Subcutaneous adipose tissue (tissue), 4 donors: Measurements from ENCODE around the gene ELF1. TPM values are rescaled to one million over a fixed set of nuclear protein-coding genes. Genes with fewer than 3 reads are reported as not detected.

Experiments used
- CTCF ChIP-seq: fragments of 450-650 bp; IDR thresholded peaks from one replicate; pipeline ENCODE4 v1.5.1; 2016; ENCODE audit warnings: low read depth, mild to moderate bottlenecking, control low read depth, antibody characterized with exemption, moderate library complexity
- total RNA-seq, 4 donors: library from RNA; depleted of rRNA; stranded (reverse); fragments of >200 nt; gene quantifications; one replicate each; pipeline ENCODE4 v1.1.0, GENCODE V29; 2016

Gene ELF1
- total RNA-seq, 4 donors from 2014 or later = 68.6 to 109 (median 102) TPM

- no peak for TF ChIP-seq CTCF
Measured at GRCh38 chr13:40966298-40966697, 52.8 kb downstream of the ELF1 start.

- TF ChIP-seq CTCF = no peak
Measured at GRCh38 chr13:40963927-40964326, 55.2 kb downstream of the ELF1 start.

GRCh38 chr13:40961826-40962225, 57.3 kb downstream of the ELF1 start:
- no peak for TF ChIP-seq CTCF

GRCh38 chr13:40961214-40961613, 57.9 kb downstream of the ELF1 start:
- TF ChIP-seq CTCF = no peak

GRCh38 chr13:40960716-40961115, 58.4 kb downstream of the ELF1 start:
- no peak for TF ChIP-seq CTCF

GRCh38 chr13:40958655-40959054, 60.5 kb downstream of the ELF1 start:
- no peak for TF ChIP-seq CTCF

GRCh38 chr13:40946485-40946884, 72.6 kb downstream of the ELF1 start:
- TF ChIP-seq CTCF = no peak
